CD4-positive, alpha-beta memory T cell (primary cell): ENCODE measurements around the gene STX8. TPM values are rescaled to one million over a fixed set of nuclear protein-coding genes. Genes with fewer than 3 reads are reported as not detected.
"Not testable (repeated sequence)": the region's sequence is repeated elsewhere in the genome, so short reads cannot be mapped to it uniquely, and the experiment has no call there.

ENCODE experiments used
- CTCF ChIA-PET: fragments of 350-600 bp; sonication (Branson Sonifier 250); formaldehyde crosslinking; loops from one replicate; lab custom pipeline; 2021; ENCODE audit warnings: inconsistent platforms; ENCODE audit not compliant: partially characterized antibody; lab: Charles Lee
- POLR2A ChIA-PET: fragments of 350-600 bp; sonication (Branson Sonifier 250); formaldehyde crosslinking; loops from one replicate; lab custom pipeline; 2021; ENCODE audit not compliant: partially characterized antibody; lab: Charles Lee
- DNase-seq, 5 donors: peaks; one replicate each; pipeline versions ENCODE4 v3.0.0 to v3.0.0-alpha.2; 2020 to 2022; ENCODE audit warnings: mixed read lengths in 1 of 5
- H3K27ac ChIP-seq: one replicate; pipeline ENCODE4 v1.7.0; 2013; ENCODE audit warnings: low read depth, low read length
- H3K27me3 ChIP-seq: 2 replicates; pipeline ENCODE4 v1.7.0; 2013; ENCODE audit warnings: mild to moderate bottlenecking, low read length, moderate library complexity; ENCODE audit not compliant: insufficient read depth
- H3K36me3 ChIP-seq: 2 replicates; pipeline ENCODE4 v1.7.0; 2013; ENCODE audit warnings: mild to moderate bottlenecking, low read length, moderate library complexity; ENCODE audit not compliant: insufficient read depth
- H3K4me1 ChIP-seq: 2 replicates; pipeline ENCODE4 v1.7.0; 2013; ENCODE audit warnings: mild to moderate bottlenecking, low read length, moderate library complexity; ENCODE audit not compliant: insufficient read depth
- H3K4me3 ChIP-seq, 2 donors: one replicate each; pipeline ENCODE4 v1.7.0; 2013; ENCODE audit warnings: low read length in 2 of 2, mild to moderate bottlenecking in 1 of 2
- H3K9me3 ChIP-seq, 2 donors: one replicate each; pipeline ENCODE4 v1.7.0; 2013; ENCODE audit warnings: low read length in 2 of 2, control low read depth in 1 of 2; ENCODE audit not compliant: control insufficient read depth in 1 of 2
- H3K27ac Mint-ChIP-seq, 7 donors: one replicate each; pipeline ENCODE4 v1.8.0; 2020 to 2021; ENCODE audit warnings: mixed read lengths in 7 of 7, mild to moderate bottlenecking in 6 of 7, inconsistent platforms in 3 of 7, moderate library complexity in 3 of 7
- H3K27me3 Mint-ChIP-seq, 2 donors: one replicate each; pipeline ENCODE4 v1.8.0; 2020 to 2021; ENCODE audit warnings: mixed read lengths in 2 of 2
- H3K36me3 Mint-ChIP-seq, 2 donors: one replicate each; pipeline ENCODE4 v1.8.0; 2020 to 2021; ENCODE audit warnings: mixed read lengths in 2 of 2, inconsistent platforms in 1 of 2, mild to moderate bottlenecking in 1 of 2
- H3K4me1 Mint-ChIP-seq, 4 donors: one replicate each; pipeline ENCODE4 v1.8.0; 2020 to 2021; ENCODE audit warnings: mixed read lengths in 4 of 4, mild to moderate bottlenecking in 1 of 4
- H3K4me3 Mint-ChIP-seq, 8 donors: one replicate each; pipeline ENCODE4 v1.8.0; 2020 to 2021; ENCODE audit warnings: mixed read lengths in 8 of 8, mild to moderate bottlenecking in 7 of 8, moderate library complexity in 6 of 8, inconsistent platforms in 3 of 8
- H3K9me3 Mint-ChIP-seq, 8 donors: one replicate each; pipeline ENCODE4 v1.8.0; 2020 to 2021; ENCODE audit warnings: mixed read lengths in 8 of 8, mild to moderate bottlenecking in 5 of 8, inconsistent platforms in 3 of 8, moderate library complexity in 1 of 8
- intact Hi-C: fragments of 100-400 bp; cut with micrococcal nuclease; formaldehyde crosslinking; loops from one replicate; pipeline ENCODE4 v1.15.1; 2023
- polyA plus RNA-seq, 2 donors: library from polyadenylated mRNA; unstranded; fragments of 300-500 nt; fragmentation: Illumina TruSeq; gene quantifications; one replicate each; pipeline ENCODE4 v1.2.3, GENCODE V29; 2021
- total RNA-seq, 2 experiments: library from RNA; stranded (reverse); gene quantifications; one replicate each; pipeline ENCODE4 v1.2.3, GENCODE V29; 2021

STX8 gene
- total and polyA plus RNA-seq, 4 experiments from 2014 or later = 54.2 to 206 (median 108) TPM

GRCh38 chr17:9557161-9557755 lies 18.4 kb downstream of the STX8 start:
- H3K9me3 ChIP-seq = no peaks in the 10 kb centered on the region
- peaks cover 20 to 30% of the 10 kb centered on the region in 2 donors for H3K36me3 Mint-ChIP-seq
- H3K27ac Mint-ChIP-seq = peak overlapping the region in 2 of 7 donors; percentile 19 to 32
- no peak for DNase-seq
- no peaks in the 10 kb centered on the region for H3K4me1 ChIP-seq
- no peaks in the 10 kb centered on the region for H3K9me3 Mint-ChIP-seq
- H3K4me3 ChIP-seq = no peak overlapping the region
- ChIA-PET CTCF (interaction anchor here (0.7 kb wide), 1 partner anchor 9 kb away, joined by 3 read pairs; no protein-coding TSS in a partner anchor), POLR2A (interaction anchor here (1.0 kb wide), 1 partner anchor 9 kb away, joined by 3 read pairs; no protein-coding TSS in a partner anchor)
- no peak overlapping the region for H3K27ac ChIP-seq
- intact Hi-C loops = no loop called here
- no peak overlapping the region for H3K4me3 Mint-ChIP-seq
- peaks cover 0 to 7% (median 3%) of the 10 kb centered on the region in 4 donors for H3K4me1 Mint-ChIP-seq
- no peaks in the 10 kb centered on the region for H3K27me3 Mint-ChIP-seq
- H3K27me3 ChIP-seq = no peaks in the 10 kb centered on the region
- peaks cover 9% of the 10 kb centered on the region for H3K36me3 ChIP-seq

- H3K9me3 ChIP-seq, H3K4me1 Mint-ChIP-seq, H3K4me3 Mint-ChIP-seq, H3K27ac ChIP-seq, H3K27me3 ChIP-seq, H3K27me3 Mint-ChIP-seq, intact Hi-C loops, H3K4me3 ChIP-seq, H3K9me3 Mint-ChIP-seq, H3K36me3 ChIP-seq, H3K4me1 ChIP-seq: not testable (repeated sequence)
- Mint-ChIP-seq H3K36me3 (peaks cover 27 to 35% of the 10 kb centered on the region in 2 donors), H3K27ac (peak overlapping the region in 1 of 7 donors; percentile 29)
- ChIA-PET CTCF (interaction anchor here (0.6 to 1.7 kb wide), 8 partner anchors 11 to 559 kb away, joined by 3 to 7 read pairs (median 3); partner anchors contain the start of genes CFAP52 and STX8), POLR2A (interaction anchor here (0.5 to 1.5 kb wide), 2 partner anchors 15 to 90 kb away, joined by 3 to 4 read pairs; no protein-coding TSS in a partner anchor)
- DNase-seq = peak; percentile 34 to 64 (median 45)
Observed at GRCh38 chr17:9554715-9555114, 20.9 kb downstream of the STX8 start.

- no peak overlapping the region for H3K27ac ChIP-seq
- POLR2A ChIA-PET = no interaction called here
- no peak overlapping the region for H3K4me3 Mint-ChIP-seq
- no peak for DNase-seq
- peaks cover 9% of the 10 kb centered on the region for H3K36me3 ChIP-seq
- H3K9me3 ChIP-seq = no peaks in the 10 kb centered on the region
- H3K4me1 Mint-ChIP-seq = peaks cover 0 to 5% (median under 1%) of the 10 kb centered on the region in 4 donors
- H3K9me3 Mint-ChIP-seq = no peaks in the 10 kb centered on the region
- intact Hi-C loops = no loop called here
- CTCF ChIA-PET = no interaction called here
- no peaks in the 10 kb centered on the region for H3K4me1 ChIP-seq
- H3K27me3 Mint-ChIP-seq = no peaks in the 10 kb centered on the region
- peak overlapping the region in 2 of 7 donors; percentile 25 to 30 for H3K27ac Mint-ChIP-seq
- H3K27me3 ChIP-seq = no peaks in the 10 kb centered on the region
- peaks cover 31 to 38% of the 10 kb centered on the region in 2 donors for H3K36me3 Mint-ChIP-seq
- no peak overlapping the region for H3K4me3 ChIP-seq
Observed at GRCh38 chr17:9553596-9553995, 22.0 kb downstream of the STX8 start.

GRCh38 chr17:9553181-9553580 lies 22.4 kb downstream of the STX8 start:
- peaks cover 31 to 37% of the 10 kb centered on the region in 2 donors for H3K36me3 Mint-ChIP-seq
- peaks cover 0 to 5% (median under 1%) of the 10 kb centered on the region in 4 donors for H3K4me1 Mint-ChIP-seq
- no peak overlapping the region for H3K4me3 Mint-ChIP-seq
- no peaks in the 10 kb centered on the region for H3K9me3 Mint-ChIP-seq
- no peaks in the 10 kb centered on the region for H3K27me3 Mint-ChIP-seq
- Histone ChIP-seq H3K9me3 (no peaks in the 10 kb centered on the region), H3K27me3 (no peaks in the 10 kb centered on the region), H3K27ac (no peak overlapping the region), H3K4me3 (no peak overlapping the region), H3K36me3 (peaks cover 9% of the 10 kb centered on the region), H3K4me1 (no peaks in the 10 kb centered on the region)
- intact Hi-C loops = no loop called here
- H3K27ac Mint-ChIP-seq = no peak overlapping the region
- POLR2A ChIA-PET = no interaction called here
- CTCF ChIA-PET = no interaction called here
- no peak for DNase-seq

- H3K4me3 Mint-ChIP-seq = no peak overlapping the region
- no peak overlapping the region for H3K4me3 ChIP-seq
- CTCF ChIA-PET = interaction anchor here (1.2 kb wide), 1 partner anchor 28 kb away, joined by 3 read pairs; no protein-coding TSS in a partner anchor
- H3K4me1 Mint-ChIP-seq = peaks cover 0 to 2% (median under 1%) of the 10 kb centered on the region in 4 donors
- H3K36me3 ChIP-seq = no peaks in the 10 kb centered on the region
- no peaks in the 10 kb centered on the region for H3K27me3 ChIP-seq
- H3K9me3 Mint-ChIP-seq = no peaks in the 10 kb centered on the region
- H3K4me1 ChIP-seq = no peaks in the 10 kb centered on the region
- no peak overlapping the region for H3K27ac ChIP-seq
- no peaks in the 10 kb centered on the region for H3K9me3 ChIP-seq
- no peak overlapping the region for H3K27ac Mint-ChIP-seq
- no peak for DNase-seq
- intact Hi-C loops = no loop called here
- H3K36me3 Mint-ChIP-seq = peaks cover 20 to 21% of the 10 kb centered on the region in 2 donors
- POLR2A ChIA-PET = no interaction called here
- H3K27me3 Mint-ChIP-seq = no peaks in the 10 kb centered on the region
Observed at GRCh38 chr17:9549215-9549614, 26.4 kb downstream of the STX8 start.

GRCh38 chr17:9544221-9544620 lies 31.4 kb downstream of the STX8 start:
- ChIA-PET CTCF (no interaction called here), POLR2A (no interaction called here)
- Mint-ChIP-seq H3K36me3 (peaks cover 33 to 45% of the 10 kb centered on the region in 2 donors), H3K9me3 (no peaks in the 10 kb centered on the region), H3K27me3 (no peaks in the 10 kb centered on the region), H3K4me1 (peaks cover 0 to 2% (median under 1%) of the 10 kb centered on the region in 4 donors), H3K27ac (no peak overlapping the region), H3K4me3 (no peak overlapping the region)
- no peak overlapping the region for H3K4me3 ChIP-seq
- H3K27me3 ChIP-seq = no peaks in the 10 kb centered on the region
- no peak overlapping the region for H3K27ac ChIP-seq
- no peaks in the 10 kb centered on the region for H3K9me3 ChIP-seq
- no peaks in the 10 kb centered on the region for H3K4me1 ChIP-seq
- H3K36me3 ChIP-seq = no peaks in the 10 kb centered on the region
- intact Hi-C loops = no loop called here
- DNase-seq = no peak

- Mint-ChIP-seq H3K36me3 (peaks cover 42 to 59% of the 10 kb centered on the region in 2 donors), H3K4me3 (no peak overlapping the region), H3K4me1 (peaks cover 0 to 2% (median under 1%) of the 10 kb centered on the region in 4 donors), H3K9me3 (no peaks in the 10 kb centered on the region), H3K27me3 (no peaks in the 10 kb centered on the region), H3K27ac (no peak overlapping the region)
- ChIA-PET CTCF (no interaction called here), POLR2A (no interaction called here)
- H3K27ac ChIP-seq = no peak overlapping the region
- H3K36me3 ChIP-seq = no peaks in the 10 kb centered on the region
- H3K4me3 ChIP-seq = no peak overlapping the region
- H3K27me3 ChIP-seq = no peaks in the 10 kb centered on the region
- no peaks in the 10 kb centered on the region for H3K4me1 ChIP-seq
- H3K9me3 ChIP-seq = no peaks in the 10 kb centered on the region
- intact Hi-C loops = no loop called here
- DNase-seq = no peak
Observed at GRCh38 chr17:9541718-9542117, 33.9 kb downstream of the STX8 start.
